Cardiac fibroblast (primary cell): ENCODE measurements around the gene GAMT.
A peak's percentile ranks its signal among the peaks of the same experiment; 100 is the strongest.

ENCODE experiments used
- DNase-seq, 2 donors: peaks; one replicate each; pipeline versions ENCODE4 v3.0.0 to v3.0.0-alpha.2; 2010; ENCODE audit warnings: low read depth in 2 of 2
- H3K4me3 ChIP-seq, 2 donors: replicated peaks in 1 of 2; 1 replicate in 1 of 2; 2 replicates in 1 of 2; pipeline ENCODE4 v1.5.1; 2011; ENCODE audit warnings: low read depth in 2 of 2, low read length in 2 of 2, mild to moderate bottlenecking in 2 of 2, moderate library complexity in 1 of 2
- TF ChIP-seq, protein P1 (sequence below): IDR thresholded peaks from one replicate; pipeline ENCODE4 v1.5.1; 2011; ENCODE audit warnings: low read depth, mild to moderate bottlenecking, low read length, inconsistent platforms

GAMT gene

GRCh38 chr19:1401138-1401888, at the start of gene GAMT:
TSS of gene GAMT (minus strand) at chr19:1401542. CDS start at chr19:1401476, 66 bp downstream.
- peak within 1 kb of the TSS; percentile 58 to 61 for H3K4me3 ChIP-seq
- TF ChIP-seq, protein P1, sequence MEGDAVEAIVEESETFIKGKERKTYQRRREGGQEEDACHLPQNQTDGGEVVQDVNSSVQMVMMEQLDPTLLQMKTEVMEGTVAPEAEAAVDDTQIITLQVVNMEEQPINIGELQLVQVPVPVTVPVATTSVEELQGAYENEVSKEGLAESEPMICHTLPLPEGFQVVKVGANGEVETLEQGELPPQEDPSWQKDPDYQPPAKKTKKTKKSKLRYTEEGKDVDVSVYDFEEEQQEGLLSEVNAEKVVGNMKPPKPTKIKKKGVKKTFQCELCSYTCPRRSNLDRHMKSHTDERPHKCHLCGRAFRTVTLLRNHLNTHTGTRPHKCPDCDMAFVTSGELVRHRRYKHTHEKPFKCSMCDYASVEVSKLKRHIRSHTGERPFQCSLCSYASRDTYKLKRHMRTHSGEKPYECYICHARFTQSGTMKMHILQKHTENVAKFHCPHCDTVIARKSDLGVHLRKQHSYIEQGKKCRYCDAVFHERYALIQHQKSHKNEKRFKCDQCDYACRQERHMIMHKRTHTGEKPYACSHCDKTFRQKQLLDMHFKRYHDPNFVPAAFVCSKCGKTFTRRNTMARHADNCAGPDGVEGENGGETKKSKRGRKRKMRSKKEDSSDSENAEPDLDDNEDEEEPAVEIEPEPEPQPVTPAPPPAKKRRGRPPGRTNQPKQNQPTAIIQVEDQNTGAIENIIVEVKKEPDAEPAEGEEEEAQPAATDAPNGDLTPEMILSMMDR = no peak
- peak in 1 of 2 donors; percentile 41 for DNase-seq

GRCh38 chr19:1449467-1450442, 48.4 kb upstream of the GAMT start, which contains the start of gene APC2:
TSS of gene APC2 (plus strand) at chr19:1450121. CDS start at chr19:1453002, 2,881 bp downstream.
- no peak within 1 kb of the TSS for H3K4me3 ChIP-seq
- TF ChIP-seq, protein P1 = no peak
- DNase-seq = no peak

GRCh38 chr19:1447944-1448343, 46.6 kb upstream of the GAMT start:
- no peak overlapping the region for H3K4me3 ChIP-seq
- DNase-seq = no peak
- TF ChIP-seq, protein P1 = no peak

GRCh38 chr19:1447504-1447903, 46.2 kb upstream of the GAMT start:
- no peak for DNase-seq
- TF ChIP-seq, protein P1 = no peak

GRCh38 chr19:1446713-1447481, 45.6 kb upstream of the GAMT start:
- no peak overlapping the region for H3K4me3 ChIP-seq
- DNase-seq = no peak
- TF ChIP-seq, protein P1 = no peak

More at GRCh38 chr19:1447504-1447903, 46.2 kb upstream of the GAMT start:
- H3K4me3 ChIP-seq = no peak overlapping the region
